HG03378 (cell line): ENCODE results near the gene CD58.
"Not testable (repeated sequence)": the region's sequence is repeated elsewhere in the genome, so short reads cannot be mapped to it uniquely, and the experiment has no call there.

Experiments
- ATAC-seq: cut with Tn5 transposase; IDR thresholded peaks from one replicate; pipeline ENCODE4 v1.9.1; 2021; ENCODE audit warnings: mild to moderate bottlenecking, moderate library complexity; ENCODE audit not compliant: unreplicated experiment

CD58 gene, protein sequence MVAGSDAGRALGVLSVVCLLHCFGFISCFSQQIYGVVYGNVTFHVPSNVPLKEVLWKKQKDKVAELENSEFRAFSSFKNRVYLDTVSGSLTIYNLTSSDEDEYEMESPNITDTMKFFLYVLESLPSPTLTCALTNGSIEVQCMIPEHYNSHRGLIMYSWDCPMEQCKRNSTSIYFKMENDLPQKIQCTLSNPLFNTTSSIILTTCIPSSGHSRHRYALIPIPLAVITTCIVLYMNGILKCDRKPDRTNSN

DNA sequence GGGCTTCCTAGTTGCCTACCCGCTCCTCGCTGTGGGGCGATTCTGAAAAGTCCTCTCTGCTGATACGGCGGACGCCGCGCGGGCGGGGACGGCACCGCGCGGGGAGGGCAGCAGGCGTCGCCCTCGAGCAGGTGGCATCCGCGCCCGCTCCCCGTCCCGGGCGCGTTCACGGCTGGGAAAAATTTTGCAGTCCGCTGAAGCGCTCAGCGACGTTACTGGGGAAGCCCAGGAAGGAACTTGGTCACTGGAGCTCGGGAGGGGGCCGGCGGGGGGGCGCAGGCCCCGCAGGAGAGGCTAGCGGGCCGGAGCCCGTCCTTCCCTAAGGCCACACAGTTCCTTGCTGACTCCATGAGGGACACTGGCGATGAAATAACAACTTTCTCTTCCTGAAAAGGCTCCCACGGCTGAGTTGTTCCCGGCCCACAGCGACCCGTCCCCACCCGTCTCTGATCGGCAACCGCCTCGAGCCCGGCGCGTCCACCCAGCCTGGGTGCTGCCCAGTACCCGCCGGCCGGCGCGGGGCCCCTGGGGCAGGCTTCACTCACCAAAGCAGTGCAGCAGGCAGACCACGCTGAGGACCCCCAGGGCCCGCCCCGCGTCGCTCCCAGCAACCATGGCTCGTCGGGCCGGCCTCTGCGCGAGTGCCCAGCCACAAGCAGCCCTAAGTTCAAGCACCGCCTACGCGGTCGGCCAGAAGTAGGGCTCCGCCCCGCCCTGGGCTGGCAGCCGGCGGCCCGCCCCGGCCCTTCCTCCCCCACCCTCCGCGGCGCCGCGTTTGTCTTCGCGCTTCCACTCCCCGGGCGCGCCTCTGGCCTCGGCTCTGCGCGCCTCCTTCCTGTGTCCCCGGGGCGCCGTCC, at the start of gene CD58:
Gene CD58, minus strand, starts transcription at position 669 of the 857 bp plus-strand sequence. Its CDS starts 54 bp downstream, at position 615.
- ATAC-seq: peak; percentile 41

DNA sequence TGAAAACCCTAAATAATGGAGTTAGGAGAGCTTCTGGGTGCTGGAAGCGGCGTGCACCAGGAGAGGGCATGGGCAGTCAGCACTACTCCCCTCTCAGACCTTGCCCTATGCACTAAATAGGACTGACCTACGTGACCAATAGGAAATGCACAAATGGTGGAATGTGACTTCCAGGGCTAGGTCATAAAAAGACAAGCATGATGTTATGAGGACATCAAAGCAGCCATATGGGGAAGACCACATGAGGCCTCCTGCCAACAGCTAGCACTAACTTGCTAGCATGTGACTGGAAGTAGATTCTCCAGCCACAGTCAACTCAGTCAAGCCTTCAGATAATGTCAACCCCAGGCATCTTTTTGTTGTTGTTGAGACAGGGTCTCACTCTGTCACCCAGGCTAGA, 49.6 kb upstream of the CD58 start:
- not testable (repeated sequence) for ATAC-seq

DNA sequence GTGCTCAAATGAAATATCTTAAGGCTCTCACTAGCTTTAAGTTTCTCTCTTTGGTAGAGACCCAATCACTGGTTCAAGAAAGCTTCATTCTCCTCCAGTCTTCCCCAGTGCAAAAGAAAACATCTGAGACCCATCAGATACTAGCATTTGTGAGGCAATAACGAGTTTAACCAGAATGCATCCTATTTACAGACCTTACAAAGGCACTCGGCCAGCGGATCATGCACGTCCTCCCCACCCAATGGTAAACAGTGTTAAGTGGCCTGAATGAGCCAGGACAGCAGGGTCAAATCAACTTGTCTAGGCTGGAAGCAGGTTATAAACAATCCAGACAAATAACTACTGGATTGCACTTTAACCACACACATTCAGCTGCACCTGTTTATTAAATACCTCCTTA, 48.3 kb upstream of the CD58 start:
- not testable (repeated sequence) for ATAC-seq

DNA sequence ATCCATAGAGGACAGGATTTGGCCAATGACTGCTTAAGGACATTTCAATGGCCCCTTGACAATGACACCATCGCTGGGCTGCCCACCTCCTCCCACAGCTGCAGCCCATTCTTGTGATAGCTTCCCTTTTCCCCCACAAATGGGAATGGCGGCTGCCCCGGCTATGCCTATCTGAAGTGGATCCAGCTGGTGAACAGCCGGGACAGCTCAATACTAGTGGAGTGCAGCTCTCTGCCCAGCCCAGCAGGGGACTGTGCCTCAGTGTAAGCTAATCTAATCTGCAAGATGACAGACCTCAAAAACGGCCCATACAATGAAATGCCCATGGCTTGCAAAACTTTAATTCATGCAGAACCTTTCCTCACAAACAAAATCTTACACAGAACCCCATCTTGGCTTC, 47.0 kb upstream of the CD58 start:
- not testable (repeated sequence) for ATAC-seq

- not testable (repeated sequence) for ATAC-seq
Observed at GRCh38 chr1:116613825-116614224, 43.0 kb upstream of the CD58 start.

DNA sequence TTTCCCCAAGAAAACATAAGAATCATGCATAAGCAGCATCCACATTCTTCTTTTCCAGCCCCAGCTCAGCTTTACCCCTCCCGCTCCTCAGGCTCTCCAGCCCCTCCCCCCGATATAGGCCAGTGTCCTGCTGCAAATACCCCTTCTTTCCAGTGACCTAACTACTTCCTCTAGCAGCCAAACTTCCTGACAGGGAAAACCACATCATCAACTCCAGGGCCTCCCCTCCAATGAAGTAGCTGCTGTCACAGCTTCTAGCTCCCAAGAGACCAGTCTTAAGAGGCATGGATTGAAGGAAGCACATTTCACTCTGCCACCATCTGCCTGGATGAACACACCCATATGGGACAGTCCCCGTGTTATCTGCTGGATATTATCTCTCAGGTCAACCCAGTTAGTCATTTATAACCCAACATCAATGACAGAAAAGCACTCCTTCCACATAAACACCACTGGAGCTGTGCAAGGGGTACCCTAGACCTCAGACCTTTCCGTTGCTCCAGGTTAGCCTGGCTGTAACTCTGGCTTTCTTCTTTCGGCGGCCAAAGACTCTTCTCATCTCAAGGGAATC, 39.1 kb upstream of the CD58 start:
- not testable (repeated sequence) for ATAC-seq

DNA sequence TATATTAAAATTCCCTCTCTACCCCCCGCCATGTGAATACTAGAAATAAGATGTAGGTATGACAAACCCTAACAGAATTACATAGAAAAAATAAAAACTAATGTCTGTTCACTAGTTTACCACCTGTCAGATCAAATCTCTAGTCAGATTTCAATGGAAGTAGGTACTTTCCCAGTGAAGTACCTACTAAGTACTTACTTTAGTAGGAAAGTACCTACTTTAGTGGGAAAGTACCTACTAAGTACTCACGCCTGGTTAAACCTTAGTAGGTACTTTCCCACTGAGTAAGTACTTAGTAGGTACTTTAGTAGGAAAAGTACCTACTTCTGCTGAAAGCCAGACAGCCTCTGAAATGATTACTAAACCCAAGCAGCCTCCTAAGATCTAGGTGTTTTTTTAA, 38.0 kb upstream of the CD58 start:
- not testable (repeated sequence) for ATAC-seq

DNA sequence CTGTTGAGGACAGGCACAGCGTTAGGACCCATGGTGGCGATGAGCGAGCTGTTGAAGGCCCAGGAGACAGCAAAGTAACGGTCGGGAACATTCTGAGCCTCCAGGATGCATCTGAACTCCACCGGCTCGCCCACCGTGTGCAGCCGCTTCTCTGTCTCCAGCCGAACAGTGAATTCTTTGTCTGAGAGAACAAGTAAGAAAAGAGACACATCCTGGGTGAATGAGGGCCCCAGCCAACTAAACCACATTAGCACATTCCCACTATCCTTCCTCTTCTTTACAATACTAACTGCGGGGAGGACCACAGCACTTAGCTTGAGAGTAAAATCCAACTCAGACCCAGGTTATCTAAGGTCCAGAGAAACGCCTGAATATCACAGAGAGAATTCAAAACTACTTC, 37.3 kb upstream of the CD58 start:
- ATAC-seq: not testable (repeated sequence)

DNA sequence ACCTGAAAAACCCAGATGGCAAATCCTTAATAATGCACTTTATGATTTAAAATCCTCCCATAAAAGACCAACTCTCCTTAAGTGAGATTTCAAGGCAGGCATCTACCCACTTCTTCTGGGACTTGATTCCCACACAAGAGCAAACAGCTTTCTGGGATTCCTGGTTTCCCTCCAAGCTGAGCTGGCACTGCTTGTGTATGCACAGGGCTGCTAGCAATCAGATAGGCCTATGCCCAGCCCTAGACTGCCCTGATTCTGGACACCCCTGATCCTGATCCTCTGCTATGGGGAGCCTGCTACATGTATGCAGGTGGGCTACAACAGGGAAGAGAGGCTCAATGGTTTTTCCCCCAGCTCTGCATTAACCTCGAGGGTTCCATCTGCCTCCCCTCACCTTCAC, 36.6 kb upstream of the CD58 start:
- ATAC-seq: not testable (repeated sequence)

GRCh38 chr1:116606067-116606466, 35.2 kb upstream of the CD58 start:
- not testable (repeated sequence) for ATAC-seq

GRCh38 chr1:116605315-116605714, 34.5 kb upstream of the CD58 start:
- ATAC-seq: no peak

- not testable (repeated sequence) for ATAC-seq
Observed at GRCh38 chr1:116604408-116604807, 33.6 kb upstream of the CD58 start.

DNA sequence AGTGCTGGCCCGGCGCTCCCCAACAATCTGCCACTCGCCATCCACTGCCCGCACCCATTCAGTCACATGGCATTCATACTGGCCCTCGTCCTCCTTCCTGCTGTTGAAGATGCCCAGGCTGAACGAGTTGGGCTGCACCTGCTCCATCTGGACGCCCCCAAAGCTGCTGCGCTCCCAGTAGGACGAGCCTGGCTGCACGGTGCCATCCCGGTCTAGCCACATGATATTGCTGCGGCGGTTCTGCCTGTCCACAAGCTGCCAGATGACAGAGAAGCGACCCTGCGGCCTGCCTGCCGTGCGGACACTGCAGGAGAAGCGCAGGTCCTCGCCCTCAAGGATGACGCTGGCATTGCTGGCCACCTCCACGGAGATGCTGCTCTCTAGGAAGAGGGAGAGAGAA, 32.8 kb upstream of the CD58 start:
- not testable (repeated sequence) for ATAC-seq

GRCh38 chr1:116599369-116599768, 28.5 kb upstream of the CD58 start:
- not testable (repeated sequence) for ATAC-seq

DNA sequence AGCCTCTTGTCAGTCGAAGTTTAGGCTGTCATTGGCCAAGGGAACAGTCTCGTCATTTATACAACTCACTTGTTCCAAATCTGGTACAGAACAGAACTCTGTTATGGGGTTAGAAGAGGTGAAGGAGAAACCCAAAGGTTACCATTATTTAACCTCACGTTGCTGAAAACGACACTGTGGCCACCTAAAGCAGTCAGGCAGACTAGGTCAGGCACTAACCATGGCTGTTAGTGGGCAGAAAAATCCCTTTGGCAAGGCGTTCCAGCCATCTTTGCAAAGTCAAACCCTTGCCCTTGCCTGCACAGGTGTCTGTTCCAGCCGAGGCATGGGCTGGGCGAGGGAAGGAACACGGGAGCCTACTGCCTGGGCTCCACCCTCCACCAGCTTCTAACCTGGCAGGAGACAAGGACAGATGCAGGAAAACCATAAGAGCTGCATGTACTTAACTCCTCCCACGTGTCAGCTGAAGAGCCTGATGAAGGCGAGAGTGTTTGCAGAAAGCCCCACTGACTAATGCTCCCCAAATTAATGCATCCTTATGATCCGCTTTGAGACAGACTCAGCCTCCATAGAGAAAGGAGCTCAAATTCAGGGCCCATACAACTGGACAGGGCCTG, 27.7 kb upstream of the CD58 start:
- ATAC-seq: not testable (repeated sequence)

- ATAC-seq: peak; percentile 80
Observed at GRCh38 chr1:116597388-116597787, 26.6 kb upstream of the CD58 start.

GRCh38 chr1:116596742-116597307, 26.0 kb upstream of the CD58 start:
- not testable (repeated sequence) for ATAC-seq

- peak; percentile 41 for ATAC-seq
Observed at GRCh38 chr1:116595946-116596741, 25.3 kb upstream of the CD58 start.

GRCh38 chr1:116595065-116595840, 24.4 kb upstream of the CD58 start:
- ATAC-seq: not testable (repeated sequence)
